GM03348 (cell line): Measurements from ENCODE around the gene TRAF1.

Experiments used
- DNase-seq: peaks from one replicate; pipeline ENCODE4 v3.0.0; 2012; ENCODE audit warnings: low spot score

Gene TRAF1

GRCh38 chr9:120909904-120910303 lies 16.7 kb downstream of the TRAF1 start:
- no peak for DNase-seq

- no peak for DNase-seq
Measured at GRCh38 chr9:120905315-120906164, 21.1 kb downstream of the TRAF1 start.

- DNase-seq = no peak
Measured at GRCh38 chr9:120904978-120905301, 21.7 kb downstream of the TRAF1 start.

- no peak for DNase-seq
Measured at GRCh38 chr9:120904061-120904977, 22.3 kb downstream of the TRAF1 start.

- no peak for DNase-seq
Measured at GRCh38 chr9:120902569-120903535, 23.7 kb downstream of the TRAF1 start.

GRCh38 chr9:120901755-120902568 lies 24.6 kb downstream of the TRAF1 start:
- DNase-seq = no peak

GRCh38 chr9:120900824-120901223 lies 25.8 kb downstream of the TRAF1 start:
- DNase-seq = no peak

- DNase-seq = no peak
Measured at GRCh38 chr9:120899490-120900068, 27.0 kb downstream of the TRAF1 start.

- no peak for DNase-seq
Measured at GRCh38 chr9:120898396-120898795, 28.2 kb downstream of the TRAF1 start.

GRCh38 chr9:120895951-120896350 lies 30.6 kb downstream of the TRAF1 start:
- DNase-seq = no peak

GRCh38 chr9:120894321-120895148 lies 32.1 kb downstream of the TRAF1 start:
- DNase-seq = peak; percentile 82

GRCh38 chr9:120893611-120894307 lies 32.8 kb downstream of the TRAF1 start:
- no peak for DNase-seq

GRCh38 chr9:120892748-120893610 lies 33.6 kb downstream of the TRAF1 start:
- DNase-seq = peak; percentile 42

GRCh38 chr9:120891884-120892747 lies 34.5 kb downstream of the TRAF1 start:
- no peak for DNase-seq

GRCh38 chr9:120891245-120891883 lies 35.2 kb downstream of the TRAF1 start:
- no peak for DNase-seq
